GM12873 (cell line): ENCODE measurements around the gene SP110.

ENCODE experiments used
- TF ChIP-seq, protein P1 (sequence below): IDR thresholded peaks from 2 replicates; pipeline ENCODE4 v1.5.1; 2012; ENCODE audit warnings: low read depth, mild to moderate bottlenecking, moderate library complexity, low read length, control low read depth; ENCODE audit not compliant: insufficient read depth; ENCODE audit errors: missing control alignments

SP110 gene

GRCh38 chr2:230153390-230153976 lies 66.3 kb downstream of the SP110 start:
- TF ChIP-seq, protein P1, sequence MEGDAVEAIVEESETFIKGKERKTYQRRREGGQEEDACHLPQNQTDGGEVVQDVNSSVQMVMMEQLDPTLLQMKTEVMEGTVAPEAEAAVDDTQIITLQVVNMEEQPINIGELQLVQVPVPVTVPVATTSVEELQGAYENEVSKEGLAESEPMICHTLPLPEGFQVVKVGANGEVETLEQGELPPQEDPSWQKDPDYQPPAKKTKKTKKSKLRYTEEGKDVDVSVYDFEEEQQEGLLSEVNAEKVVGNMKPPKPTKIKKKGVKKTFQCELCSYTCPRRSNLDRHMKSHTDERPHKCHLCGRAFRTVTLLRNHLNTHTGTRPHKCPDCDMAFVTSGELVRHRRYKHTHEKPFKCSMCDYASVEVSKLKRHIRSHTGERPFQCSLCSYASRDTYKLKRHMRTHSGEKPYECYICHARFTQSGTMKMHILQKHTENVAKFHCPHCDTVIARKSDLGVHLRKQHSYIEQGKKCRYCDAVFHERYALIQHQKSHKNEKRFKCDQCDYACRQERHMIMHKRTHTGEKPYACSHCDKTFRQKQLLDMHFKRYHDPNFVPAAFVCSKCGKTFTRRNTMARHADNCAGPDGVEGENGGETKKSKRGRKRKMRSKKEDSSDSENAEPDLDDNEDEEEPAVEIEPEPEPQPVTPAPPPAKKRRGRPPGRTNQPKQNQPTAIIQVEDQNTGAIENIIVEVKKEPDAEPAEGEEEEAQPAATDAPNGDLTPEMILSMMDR: no peak

- TF ChIP-seq, protein P1: no peak
Observed at GRCh38 chr2:230152334-230152733, 67.5 kb downstream of the SP110 start.

DNA sequence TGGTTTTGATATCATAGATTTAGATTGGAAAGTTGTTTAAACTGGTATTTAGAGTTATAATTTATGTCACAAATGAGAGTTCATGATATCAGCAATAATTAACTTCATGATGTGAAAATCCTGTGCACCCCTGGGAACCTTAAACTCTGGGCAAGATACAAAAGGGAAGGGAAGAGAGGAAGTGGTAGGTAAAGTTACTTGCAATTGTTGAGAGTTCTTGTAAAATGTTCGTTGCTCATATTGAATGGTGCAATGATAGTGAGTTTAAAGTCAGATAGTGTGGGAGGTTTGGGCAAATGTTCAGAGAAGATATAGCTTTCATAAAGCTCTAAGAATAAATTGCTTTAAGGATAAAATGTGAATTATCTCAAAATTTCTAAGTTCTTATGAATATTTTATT lies 75.4 kb downstream of the SP110 start:
- TF ChIP-seq, protein P1: no peak

DNA sequence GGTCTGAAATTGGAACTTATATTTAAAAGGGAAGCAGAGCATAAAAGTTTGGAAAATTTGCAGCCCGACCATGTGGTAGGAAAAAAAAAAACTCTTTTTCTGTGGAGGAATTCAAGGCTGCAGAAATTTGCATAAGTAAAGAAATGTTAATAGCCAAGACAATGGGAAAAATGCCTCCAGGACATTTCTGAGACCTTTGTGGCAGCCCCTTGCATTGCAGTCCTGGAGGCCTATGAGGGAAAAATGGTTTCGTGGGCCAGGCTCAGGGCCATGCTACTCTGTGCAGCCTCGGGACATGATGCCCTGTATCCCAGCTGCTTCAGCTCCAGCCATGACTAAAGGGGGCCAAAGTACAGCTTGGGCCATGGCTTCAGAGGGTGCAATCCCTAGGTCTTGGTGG lies 79.1 kb downstream of the SP110 start:
- TF ChIP-seq, protein P1: no peak

DNA sequence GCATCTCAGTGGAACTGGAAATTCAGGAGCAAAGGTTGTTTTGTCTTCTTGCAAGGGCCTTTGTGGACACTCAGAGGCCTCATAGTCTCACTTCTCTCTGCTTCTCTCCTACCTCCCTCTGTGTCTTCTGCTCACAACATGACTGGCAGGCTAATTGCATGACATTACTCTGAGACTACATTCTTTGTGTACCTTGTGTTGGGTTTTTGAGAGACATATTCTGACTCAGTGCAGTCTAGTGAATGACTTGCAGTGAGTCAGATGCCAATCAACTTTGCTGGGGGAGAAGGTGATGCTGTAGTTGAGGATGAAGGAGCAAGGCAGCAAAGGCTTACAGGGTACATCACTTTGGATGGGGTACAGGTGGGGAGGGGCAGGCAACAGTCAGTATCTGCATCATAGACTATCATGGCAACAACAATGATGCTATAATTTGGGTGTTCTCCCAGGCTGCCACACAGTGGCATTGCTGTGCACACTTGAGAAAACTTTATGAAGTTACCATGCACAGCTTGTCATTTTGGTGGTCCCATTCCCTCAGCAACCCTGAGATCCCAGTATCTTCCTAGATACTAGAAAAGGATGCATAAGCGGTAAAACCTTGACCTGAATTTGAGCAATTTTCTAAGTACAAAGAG lies 81.8 kb downstream of the SP110 start:
- TF ChIP-seq, protein P1: no peak

- TF ChIP-seq, protein P1: no peak
Observed at GRCh38 chr2:230135130-230135525, 84.7 kb downstream of the SP110 start.

DNA sequence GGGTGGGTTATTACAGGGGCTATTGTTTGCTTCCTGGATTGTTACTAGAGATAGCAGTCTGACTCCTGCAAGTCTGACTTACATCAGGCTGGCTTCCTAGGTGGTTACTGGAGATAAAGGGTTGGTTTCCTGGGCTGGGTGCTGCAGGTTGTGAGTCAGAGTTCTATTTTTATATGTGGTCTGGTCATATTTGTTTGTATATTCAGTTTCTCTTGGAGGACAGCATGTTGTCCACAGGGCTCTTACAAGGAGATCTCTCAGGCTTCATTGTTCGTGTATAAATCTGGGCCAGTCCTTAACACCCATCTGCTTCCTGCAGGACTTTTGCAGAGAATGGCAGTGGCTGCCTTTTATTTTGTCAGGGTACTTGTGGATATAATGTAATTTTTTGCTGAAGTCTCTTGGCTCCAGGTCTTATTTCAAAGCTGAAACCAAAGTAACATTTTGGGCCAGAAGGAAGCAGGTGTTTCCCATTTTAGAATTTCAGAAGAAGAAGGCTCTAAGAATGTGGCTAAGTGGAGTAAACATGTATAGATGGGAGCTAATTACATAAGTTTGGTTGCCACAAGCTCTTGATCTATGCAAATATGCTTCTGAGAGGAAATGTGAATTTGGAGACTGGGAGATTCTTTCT lies 85.2 kb downstream of the SP110 start:
- TF ChIP-seq, protein P1: no peak
